Neural cell (in vitro differentiated cells): Measurements from ENCODE around the gene CEP85. TPM values are rescaled to one million over a fixed set of nuclear protein-coding genes. Genes with fewer than 3 reads are reported as not detected.
A peak's percentile ranks its signal among the peaks of the same experiment; 100 is the strongest.

ENCODE experiments used
- H2AFZ ChIP-seq: fragments of 200-600, 300-800 bp; sonication (generic), shearing (Covaris generic); 2 replicates; pipeline ENCODE4 v1.6.0; 2014; ENCODE audit warnings: low read depth, mild to moderate bottlenecking, antibody characterized with exemption, low read length, moderate library complexity
- H3F3A ChIP-seq: fragments of 200-600 bp; shearing (Covaris generic); 2 replicates; pipeline ENCODE4 v1.6.1; 2016; ENCODE audit warnings: mild to moderate bottlenecking, moderate library complexity, mixed read lengths, antibody characterized with exemption, low read length; ENCODE audit not compliant: insufficient read depth, poor library complexity, severe bottlenecking
- H3K27ac ChIP-seq: fragments of 200-600, 300-800 bp; sonication (generic), shearing (Covaris generic); 2 replicates; pipeline ENCODE4 v1.5.1; 2014; ENCODE audit warnings: mild to moderate bottlenecking, low read length, moderate library complexity
- H3K27me3 ChIP-seq: fragments of 300-800, 200-600 bp; sonication (generic), shearing (Covaris generic); 2 replicates; pipeline ENCODE4 v1.6.0; 2014; ENCODE audit warnings: mild to moderate bottlenecking, low read depth, low read length, moderate library complexity; ENCODE audit not compliant: insufficient read depth
- H3K36me3 ChIP-seq: fragments of 300-800, 200-600 bp; sonication (generic), shearing (Covaris generic); 2 replicates; pipeline ENCODE4 v1.5.1; 2014; ENCODE audit warnings: mild to moderate bottlenecking, antibody characterized with exemption, low read length, moderate library complexity; ENCODE audit not compliant: insufficient read depth
- H3K4me2 ChIP-seq: fragments of 300-800, 200-600 bp; sonication (generic), shearing (Covaris generic); 2 replicates; pipeline ENCODE4 v1.6.0; 2014; ENCODE audit warnings: mild to moderate bottlenecking, low read length
- H3K4me3 ChIP-seq: fragments of 300-800, 200-600 bp; sonication (generic), shearing (Covaris generic); 2 replicates; pipeline ENCODE4 v1.5.1; 2014; ENCODE audit warnings: mild to moderate bottlenecking, low read length, moderate library complexity
- H3K79me2 ChIP-seq: fragments of 200-600 bp; shearing (Covaris generic); replicated peaks from 2 replicates; pipeline ENCODE4 v1.6.0; 2014; ENCODE audit warnings: mild to moderate bottlenecking, low read length, moderate library complexity; ENCODE audit not compliant: insufficient read depth
- H3K9ac ChIP-seq: fragments of 300-800, 200-600 bp; sonication (generic), shearing (Covaris generic); 2 replicates; pipeline ENCODE4 v1.6.1; 2016; ENCODE audit warnings: mild to moderate bottlenecking, low read length, mixed read lengths
- H3K9me2 ChIP-seq: fragments of 200-600 bp; shearing (Covaris generic); 2 replicates; pipeline ENCODE4 v1.6.1; 2016; ENCODE audit warnings: mild to moderate bottlenecking, low read length, mixed read lengths; ENCODE audit not compliant: insufficient read depth
- H3K9me3 ChIP-seq: fragments of 200-600, 300-800 bp; sonication (generic), shearing (Covaris generic); 2 replicates; pipeline ENCODE4 v1.6.1; 2016; ENCODE audit warnings: mild to moderate bottlenecking, mixed run types, low read length, moderate library complexity, mixed read lengths
- H4K20me1 ChIP-seq: fragments of 200-600 bp; shearing (Covaris generic); 2 replicates; pipeline ENCODE4 v1.6.1; 2016; ENCODE audit warnings: mild to moderate bottlenecking, mixed run types; ENCODE audit not compliant: insufficient read depth
- CTCF ChIP-seq: fragments of 450-650 bp; IDR thresholded peaks from 2 replicates; pipeline ENCODE4 v1.5.1; 2014; ENCODE audit warnings: antibody characterized with exemption, mild to moderate bottlenecking, moderate library complexity; ENCODE audit not compliant: poor library complexity, severe bottlenecking
- EP300 ChIP-seq: fragments of 450-650 bp; conservative IDR thresholded peaks from 2 replicates; pipeline ENCODE4 v1.6.1; 2014; ENCODE audit warnings: antibody characterized with exemption, mild to moderate bottlenecking, moderate library complexity; ENCODE audit not compliant: poor library complexity, severe bottlenecking
- EZH2 ChIP-seq: fragments of 200-600, 300-800 bp; shearing (Covaris generic), sonication (generic); IDR thresholded peaks from 2 replicates; pipeline ENCODE4 v1.6.1; 2014; ENCODE audit warnings: antibody characterized with exemption, low read length, borderline replicate concordance, mild to moderate bottlenecking; ENCODE audit not compliant: insufficient read depth, poor library complexity, severe bottlenecking
- MXI1 ChIP-seq: fragments of 450-650 bp; conservative IDR thresholded peaks from 2 replicates; pipeline ENCODE4 v1.6.1; 2014; ENCODE audit warnings: antibody characterized with exemption, mild to moderate bottlenecking; ENCODE audit not compliant: poor library complexity, severe bottlenecking
- POLR2AphosphoS5 ChIP-seq: IDR thresholded peaks from 2 replicates; pipeline ENCODE4 v1.6.1; 2012
- RAD21 ChIP-seq: fragments of 450-650 bp; conservative IDR thresholded peaks from 2 replicates; pipeline ENCODE4 v1.6.1; 2014; ENCODE audit warnings: antibody characterized with exemption, mild to moderate bottlenecking, moderate library complexity
- REST ChIP-seq: IDR thresholded peaks from 2 replicates; pipeline ENCODE4 v1.6.1; 2012; ENCODE audit warnings: borderline replicate concordance
- SMC3 ChIP-seq: fragments of 450-650 bp; conservative IDR thresholded peaks from 2 replicates; pipeline ENCODE4 v1.6.1; 2014; ENCODE audit warnings: antibody characterized with exemption, mild to moderate bottlenecking, moderate library complexity; ENCODE audit not compliant: poor library complexity
- TAF1 ChIP-seq: IDR thresholded peaks from 2 replicates; pipeline ENCODE4 v1.6.1; 2012; ENCODE audit warnings: low read depth
- polyA plus RNA-seq: library from polyadenylated mRNA; depleted of rRNA; stranded (reverse); fragments of >200 nt; gene quantifications from 2 replicates; pipeline ENCODE4 v1.2.3, GENCODE V29; 2014

CEP85 gene
- polyA plus RNA-seq, 1 donor from 2014 or later = 20.5 TPM

DNA sequence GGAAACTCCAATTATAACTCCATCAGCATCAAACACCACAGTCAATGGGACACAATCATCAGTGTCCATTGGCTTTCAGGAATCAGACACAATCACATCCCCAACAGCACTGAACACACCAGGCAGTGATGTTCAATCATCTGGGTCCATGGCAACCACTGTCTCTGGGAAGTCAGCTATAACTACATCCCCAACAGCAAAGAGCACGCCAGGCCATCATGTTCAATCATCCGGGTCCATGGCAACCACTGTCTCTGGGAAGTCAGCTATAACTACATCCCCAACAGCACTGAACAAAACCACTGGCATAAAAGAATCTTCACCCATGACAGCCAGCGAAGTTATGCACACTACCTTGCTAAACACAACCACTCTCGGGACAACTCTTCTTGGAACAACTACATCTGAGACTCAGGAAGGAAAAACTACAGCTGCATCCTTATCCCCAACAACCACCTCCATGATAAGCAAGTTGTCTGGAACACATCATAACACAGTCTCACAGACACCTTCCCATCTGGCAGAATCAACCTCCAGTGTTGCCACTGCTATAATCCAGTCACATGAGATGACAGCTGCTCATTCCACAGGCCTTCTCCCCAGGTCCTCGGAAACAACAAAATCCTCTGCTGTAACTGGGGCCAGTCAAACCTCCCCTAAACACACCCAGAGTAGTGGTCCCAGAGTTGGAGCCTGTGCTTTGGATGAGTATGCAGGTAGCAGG, 23.7 kb upstream of the CEP85 start:
- Histone ChIP-seq H3K4me3 (peak overlapping the region; percentile 21), H4K20me1 (no peaks in the 10 kb centered on the region), H3K9ac (no peak overlapping the region), H3K36me3 (no peaks in the 10 kb centered on the region), H3K9me2 (no peaks in the 10 kb centered on the region), H2AFZ (peak overlapping the region; percentile 17), H3K27me3 (no peaks in the 10 kb centered on the region), H3F3A (no peaks in the 10 kb centered on the region), H3K9me3 (no peaks in the 10 kb centered on the region), H3K4me2 (peak overlapping the region; percentile 31), H3K79me2 (no peaks in the 10 kb centered on the region), H3K27ac (peak overlapping the region; percentile 54)
- TF ChIP-seq REST (no peak), TAF1 (no peak), CTCF (no peak), EP300 (no peak), EZH2 (no peak), SMC3 (no peak), RAD21 (no peak), POLR2AphosphoS5 (no peak)

- H2AFZ ChIP-seq = no peak overlapping the region
- no peak for TF ChIP-seq EP300
- TF ChIP-seq CTCF = no peak
- TF ChIP-seq SMC3 = no peak
- TF ChIP-seq EZH2 = no peak
- TF ChIP-seq POLR2AphosphoS5 = no peak
- no peak for TF ChIP-seq MXI1
- TF ChIP-seq TAF1 = no peak
- TF ChIP-seq RAD21 = no peak
- TF ChIP-seq REST = no peak
- no peaks in the 10 kb centered on the region for H3K36me3 ChIP-seq
- H3K4me3 ChIP-seq = no peak overlapping the region
- no peaks in the 10 kb centered on the region for H3K27me3 ChIP-seq
- no peaks in the 10 kb centered on the region for H3K9me2 ChIP-seq
- no peaks in the 10 kb centered on the region for H3K9me3 ChIP-seq
- no peak overlapping the region for H3K9ac ChIP-seq
- H3F3A ChIP-seq = no peaks in the 10 kb centered on the region
- H3K27ac ChIP-seq = no peak overlapping the region
- no peaks in the 10 kb centered on the region for H4K20me1 ChIP-seq
- H3K4me2 ChIP-seq = no peak overlapping the region
- no peaks in the 10 kb centered on the region for H3K79me2 ChIP-seq
Observed at GRCh38 chr1:26212726-26213125, 21.3 kb upstream of the CEP85 start.
